ENCODE data around the gene MAPRE3. TPM values are rescaled to one million over a fixed set of nuclear protein-coding genes. Genes with fewer than 3 reads are reported as not detected.

MAPRE3 gene
- total and polyA plus RNA-seq, 4 experiments from 2014 or later: 1.3 to 3.6 (median 2.9) TPM

GRCh38 chr2:26927221-26927620 is 43.2 kb upstream of the MAPRE3 start:
- H3K27ac Mint-ChIP-seq: no peak overlapping the region
- no peaks in the 10 kb centered on the region for H3K9me3 Mint-ChIP-seq
- Histone ChIP-seq H3K4me1 (ENCODE audit: insufficient read depth, low read length) (no peaks in the 10 kb centered on the region), H3K4me3 (ENCODE audit: low read length in 2 of 2) (no peak overlapping the region), H3K27ac (ENCODE audit: low read depth, low read length) (no peak overlapping the region), H3K27me3 (ENCODE audit: insufficient read depth, low read length) (no peaks in the 10 kb centered on the region), H3K9me3 (ENCODE audit: control insufficient read depth in 1 of 2, low read length in 2 of 2) (no peaks in the 10 kb centered on the region), H3K36me3 (ENCODE audit: insufficient read depth, low read length) (no peaks in the 10 kb centered on the region)
- H3K4me1 Mint-ChIP-seq: peaks cover 2 to 11% (median 7%) of the 10 kb centered on the region in 4 donors
- no peaks in the 10 kb centered on the region for H3K36me3 Mint-ChIP-seq
- ChIA-PET CTCF (ENCODE audit: partially characterized antibody) (interaction anchor here (0.6 to 0.9 kb wide), 2 partner anchors 10 to 81 kb away, joined by 3 to 4 read pairs; no protein-coding TSS in a partner anchor), POLR2A (ENCODE audit: partially characterized antibody) (no interaction called here)
- intact Hi-C loops (cut with micrococcal nuclease): no loop called here
- H3K4me3 Mint-ChIP-seq: no peak overlapping the region
- DNase-seq: no peak
- peaks cover 4 to 21% of the 10 kb centered on the region in 2 donors for H3K27me3 Mint-ChIP-seq

GRCh38 chr2:26932974-26933373 is 37.5 kb upstream of the MAPRE3 start:
- Mint-ChIP-seq H3K4me3 (no peak overlapping the region), H3K36me3 (no peaks in the 10 kb centered on the region), H3K9me3 (peaks cover 0 to 2% (median 0%) of the 10 kb centered on the region in 8 donors), H3K27ac (no peak overlapping the region), H3K27me3 (peaks cover 4 to 11% of the 10 kb centered on the region in 2 donors), H3K4me1 (peaks cover 0 to 4% (median 0%) of the 10 kb centered on the region in 4 donors)
- no peaks in the 10 kb centered on the region for H3K27me3 ChIP-seq (ENCODE audit: insufficient read depth, low read length)
- H3K4me1 ChIP-seq (ENCODE audit: insufficient read depth, low read length): no peaks in the 10 kb centered on the region
- intact Hi-C loops (cut with micrococcal nuclease): no loop called here
- no peaks in the 10 kb centered on the region for H3K9me3 ChIP-seq (ENCODE audit: control insufficient read depth in 1 of 2, low read length in 2 of 2)
- POLR2A ChIA-PET (ENCODE audit: partially characterized antibody): no interaction called here
- H3K36me3 ChIP-seq (ENCODE audit: insufficient read depth, low read length): no peaks in the 10 kb centered on the region
- H3K27ac ChIP-seq (ENCODE audit: low read depth, low read length): no peak overlapping the region
- H3K4me3 ChIP-seq (ENCODE audit: low read length in 2 of 2): no peak overlapping the region
- CTCF ChIA-PET (ENCODE audit: partially characterized antibody): interaction anchor here (1.2 to 1.3 kb wide), 2 partner anchors 10 to 87 kb away, joined by 5 to 6 read pairs; no protein-coding TSS in a partner anchor
- DNase-seq: no peak

- no peaks in the 10 kb centered on the region for H3K36me3 Mint-ChIP-seq
- ChIA-PET CTCF (ENCODE audit: partially characterized antibody) (no interaction called here), POLR2A (ENCODE audit: partially characterized antibody) (no interaction called here)
- peaks cover 0 to 2% (median 0%) of the 10 kb centered on the region in 8 donors for H3K9me3 Mint-ChIP-seq
- Histone ChIP-seq H3K36me3 (ENCODE audit: insufficient read depth, low read length) (no peaks in the 10 kb centered on the region), H3K9me3 (ENCODE audit: control insufficient read depth in 1 of 2, low read length in 2 of 2) (no peaks in the 10 kb centered on the region), H3K4me1 (ENCODE audit: insufficient read depth, low read length) (no peaks in the 10 kb centered on the region), H3K4me3 (ENCODE audit: low read length in 2 of 2) (no peak overlapping the region), H3K27ac (ENCODE audit: low read depth, low read length) (no peak overlapping the region), H3K27me3 (ENCODE audit: insufficient read depth, low read length) (no peaks in the 10 kb centered on the region)
- peak overlapping the region in 2 of 7 donors; percentile 37 to 86 for H3K27ac Mint-ChIP-seq
- intact Hi-C loops (cut with micrococcal nuclease): no loop called here
- DNase-seq: no peak
- H3K4me3 Mint-ChIP-seq: no peak overlapping the region
- peaks cover 0 to 4% (median 0%) of the 10 kb centered on the region in 4 donors for H3K4me1 Mint-ChIP-seq
- peaks cover 4 to 11% of the 10 kb centered on the region in 2 donors for H3K27me3 Mint-ChIP-seq
Measured at GRCh38 chr2:26933431-26934334, 36.8 kb upstream of the MAPRE3 start.

- H3K4me3 ChIP-seq (ENCODE audit: low read length in 2 of 2): no peak overlapping the region
- H3K9me3 ChIP-seq (ENCODE audit: control insufficient read depth in 1 of 2, low read length in 2 of 2): no peaks in the 10 kb centered on the region
- Mint-ChIP-seq H3K27ac (no peak overlapping the region), H3K27me3 (peaks cover 4 to 11% of the 10 kb centered on the region in 2 donors), H3K36me3 (no peaks in the 10 kb centered on the region), H3K4me3 (no peak overlapping the region), H3K9me3 (peaks cover 0 to 2% (median 0%) of the 10 kb centered on the region in 8 donors), H3K4me1 (peaks cover 0 to 4% (median 0%) of the 10 kb centered on the region in 4 donors)
- CTCF ChIA-PET (ENCODE audit: partially characterized antibody): interaction anchor here (3.3 kb wide), 1 partner anchor 28 kb away, joined by 10 read pairs; no protein-coding TSS in a partner anchor
- H3K36me3 ChIP-seq (ENCODE audit: insufficient read depth, low read length): no peaks in the 10 kb centered on the region
- no peak for DNase-seq
- H3K27ac ChIP-seq (ENCODE audit: low read depth, low read length): no peak overlapping the region
- POLR2A ChIA-PET (ENCODE audit: partially characterized antibody): no interaction called here
- H3K27me3 ChIP-seq (ENCODE audit: insufficient read depth, low read length): no peaks in the 10 kb centered on the region
- intact Hi-C loops (cut with micrococcal nuclease): no loop called here
- H3K4me1 ChIP-seq (ENCODE audit: insufficient read depth, low read length): no peaks in the 10 kb centered on the region
Measured at GRCh38 chr2:26934335-26934724, 36.1 kb upstream of the MAPRE3 start.

GRCh38 chr2:26934985-26935384 is 35.5 kb upstream of the MAPRE3 start:
- Histone ChIP-seq H3K36me3 (ENCODE audit: insufficient read depth, low read length) (no peaks in the 10 kb centered on the region), H3K9me3 (ENCODE audit: control insufficient read depth in 1 of 2, low read length in 2 of 2) (no peaks in the 10 kb centered on the region), H3K4me3 (ENCODE audit: low read length in 2 of 2) (no peak overlapping the region), H3K27me3 (ENCODE audit: insufficient read depth, low read length) (no peaks in the 10 kb centered on the region), H3K4me1 (ENCODE audit: insufficient read depth, low read length) (no peaks in the 10 kb centered on the region), H3K27ac (ENCODE audit: low read depth, low read length) (no peak overlapping the region)
- intact Hi-C loops (cut with micrococcal nuclease): no loop called here
- Mint-ChIP-seq H3K36me3 (no peaks in the 10 kb centered on the region), H3K27ac (no peak overlapping the region), H3K4me3 (peak overlapping the region in 1 of 8 donors; percentile 20), H3K27me3 (peaks cover 1 to 9% of the 10 kb centered on the region in 2 donors), H3K9me3 (peaks cover 0 to 2% (median 0%) of the 10 kb centered on the region in 8 donors), H3K4me1 (peaks cover 0 to 4% (median 0%) of the 10 kb centered on the region in 4 donors)
- ChIA-PET POLR2A (ENCODE audit: partially characterized antibody) (no interaction called here), CTCF (ENCODE audit: partially characterized antibody) (interaction anchor here (0.7 to 3.3 kb wide), 3 partner anchors 12 to 36 kb away, joined by 3 to 10 read pairs (median 3); no protein-coding TSS in a partner anchor)
- no peak for DNase-seq

GRCh38 chr2:26936855-26937254 is 33.6 kb upstream of the MAPRE3 start:
- intact Hi-C loops (cut with micrococcal nuclease): no loop called here
- Histone ChIP-seq H3K36me3 (ENCODE audit: insufficient read depth, low read length) (no peaks in the 10 kb centered on the region), H3K4me3 (ENCODE audit: low read length in 2 of 2) (no peak overlapping the region), H3K27me3 (ENCODE audit: insufficient read depth, low read length) (no peaks in the 10 kb centered on the region), H3K9me3 (ENCODE audit: control insufficient read depth in 1 of 2, low read length in 2 of 2) (no peaks in the 10 kb centered on the region), H3K27ac (ENCODE audit: low read depth, low read length) (no peak overlapping the region), H3K4me1 (ENCODE audit: insufficient read depth, low read length) (no peaks in the 10 kb centered on the region)
- POLR2A ChIA-PET (ENCODE audit: partially characterized antibody): no interaction called here
- Mint-ChIP-seq H3K4me3 (no peak overlapping the region), H3K9me3 (peaks cover 0 to 2% (median 0%) of the 10 kb centered on the region in 8 donors), H3K27me3 (peaks cover 1 to 6% of the 10 kb centered on the region in 2 donors), H3K27ac (no peak overlapping the region), H3K36me3 (no peaks in the 10 kb centered on the region), H3K4me1 (peaks cover 0 to 4% (median 0%) of the 10 kb centered on the region in 4 donors)
- no peak for DNase-seq
- CTCF ChIA-PET (ENCODE audit: partially characterized antibody): interaction anchor here (1.0 to 8.1 kb wide), 3 partner anchors 14 to 91 kb away, joined by 4 to 64 read pairs (median 10); no protein-coding TSS in a partner anchor

- Mint-ChIP-seq H3K27me3 (peaks cover 3 to 11% of the 10 kb centered on the region in 2 donors), H3K27ac (peak overlapping the region in 1 of 7 donors; percentile 35), H3K36me3 (no peaks in the 10 kb centered on the region), H3K9me3 (peaks cover 0 to 2% (median 0%) of the 10 kb centered on the region in 8 donors), H3K4me3 (no peak overlapping the region), H3K4me1 (peaks cover 3 to 6% (median 5%) of the 10 kb centered on the region in 4 donors)
- Histone ChIP-seq H3K4me3 (ENCODE audit: low read length in 2 of 2) (no peak overlapping the region), H3K4me1 (ENCODE audit: insufficient read depth, low read length) (no peaks in the 10 kb centered on the region), H3K27ac (ENCODE audit: low read depth, low read length) (no peak overlapping the region), H3K36me3 (ENCODE audit: insufficient read depth, low read length) (no peaks in the 10 kb centered on the region), H3K27me3 (ENCODE audit: insufficient read depth, low read length) (no peaks in the 10 kb centered on the region), H3K9me3 (ENCODE audit: control insufficient read depth in 1 of 2, low read length in 2 of 2) (no peaks in the 10 kb centered on the region)
- no peak for DNase-seq
- intact Hi-C loops (cut with micrococcal nuclease): no loop called here
- CTCF ChIA-PET (ENCODE audit: partially characterized antibody): interaction anchor here (0.7 to 8.1 kb wide), 2 partner anchors 93 to 96 kb away, joined by 3 to 64 read pairs; no protein-coding TSS in a partner anchor
- POLR2A ChIA-PET (ENCODE audit: partially characterized antibody): no interaction called here
Measured at GRCh38 chr2:26938399-26939118, 31.9 kb upstream of the MAPRE3 start.

Data from CD4-positive, alpha-beta memory T cell (primary cell).